K562 (cell line): ENCODE data around the gene NEK2. TPM values are rescaled to one million over a fixed set of nuclear protein-coding genes. Genes with fewer than 3 reads are reported as not detected.

Experiments used
- BDP1 ChIP-seq: IDR thresholded peaks from 3 replicates; pipeline ENCODE4 v1.6.1; 2011; ENCODE audit not compliant: insufficient read length, insufficient read depth
- FOSL1 ChIP-seq: fragments of 200-800 bp; sonication (Bioruptor generic); conservative IDR thresholded peaks from 2 replicates; pipeline ENCODE4 v1.6.1; 2016; ENCODE audit warnings: missing genetic modification characterization, missing compliant biosample characterization
- HLTF ChIP-seq: fragments of 450-650 bp; IDR thresholded peaks from 2 replicates; pipeline ENCODE4 v1.6.1; 2016
- HMG20B ChIP-seq: fragments of 250-450 bp; sonication (Bioruptor Pico); IDR thresholded peaks from 2 replicates; pipeline ENCODE4 v1.5.0; 2021; ENCODE audit warnings: mild to moderate bottlenecking
- MYC ChIP-seq, 2 experiments: fragments of 250-450 bp in 1 of 2; sonication (Bioruptor Pico) in 1 of 2; IDR thresholded peaks; 2 replicates each; pipeline versions ENCODE4 v1.5.1 to v1.6.1; 2012 to 2021; ENCODE audit warnings: low read depth in 2 of 2, borderline replicate concordance in 1 of 2, improper control_type of control experiment in 1 of 2, low read length in 1 of 2, mild to moderate bottlenecking in 1 of 2, moderate library complexity in 1 of 2
- PCBP2 ChIP-seq: fragments of 200-400 bp; formaldehyde crosslinking; IDR thresholded peaks from 2 replicates; pipeline ENCODE4 v1.6.1; 2018; ENCODE audit warnings: low read length, low read depth, mild to moderate bottlenecking, moderate library complexity; ENCODE audit not compliant: poor library complexity, severe bottlenecking
- polyA plus RNA-seq, 8 experiments: library from polyadenylated mRNA; depleted of rRNA in 4 of 8; stranded (reverse) in 5 of 8; unstranded in 3 of 8; fragments of >200 nt; fragmentation: Nextera tagmentation in 2 of 8; fragmentation: Illumina TruSeq in 1 of 8; extraction: Ambion mirVana in 2 of 8; extraction: Trizol in 1 of 8; gene quantifications; 2 replicates each; pipeline versions ENCODE4 v1.2.1 to v1.2.3, GENCODE V29; 2011 to 2014; ENCODE audit warnings: inconsistent platforms in 1 of 8, missing spikeins in 1 of 8
- total RNA-seq, 7 experiments: library from RNA; depleted of rRNA in 6 of 7; stranded (reverse); fragments of >200 nt in 6 of 7; fragmentation: Illumina TruSeq in 2 of 7; extraction: Trizol in 2 of 7; gene quantifications; 2 replicates each; pipeline versions ENCODE4 v1.2.1 to v1.2.3, GENCODE V29; 2011 to 2021; ENCODE audit warnings: low replicate concordance in 1 of 7
- TF ChIP-seq, protein P1 (sequence below): fragments of 200-600 bp; sonication (generic); IDR thresholded peaks from one replicate; pipeline ENCODE4 v1.6.1; 2012; ENCODE audit warnings: mild to moderate bottlenecking, low read depth, low read length, inconsistent platforms
- TF ChIP-seq, protein P2 (sequence below): fragments of 450-650 bp; IDR thresholded peaks from 2 replicates; pipeline ENCODE4 v1.6.1; 2016; ENCODE audit warnings: low read depth, mild to moderate bottlenecking, moderate library complexity

NEK2 gene
- total and polyA plus RNA-seq, 9 of the 15 experiments (the other 6 are each of a cell fraction or from before 2014, with no cell fraction given): 30.0 to 74.7 (median 66.4) TPM

DNA sequence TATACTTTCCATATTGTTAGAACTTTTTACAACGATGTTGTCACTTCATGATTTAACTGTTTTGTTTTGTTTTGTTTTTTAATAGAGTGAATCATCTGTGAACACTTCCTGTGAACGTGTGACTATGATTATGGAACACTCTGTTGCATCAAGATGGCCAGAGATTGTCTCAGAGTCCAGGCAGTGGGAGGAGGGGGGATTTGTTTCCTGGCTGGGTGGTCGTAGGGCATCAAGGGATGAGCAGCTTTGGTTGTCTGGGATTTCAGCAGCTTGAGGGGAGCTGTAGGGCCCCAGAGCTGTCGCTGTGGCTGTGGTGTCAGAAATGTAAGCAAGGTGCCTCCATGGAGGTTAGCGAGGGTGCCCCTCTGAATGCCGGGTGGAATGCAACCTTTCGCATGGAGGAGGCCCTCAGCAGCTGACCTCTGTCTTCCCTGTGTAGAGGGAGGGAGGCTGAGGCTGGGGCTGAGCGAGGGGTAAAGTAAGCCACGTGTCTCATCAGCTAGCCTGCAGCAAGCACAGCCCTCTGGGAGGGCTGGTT is 21.4 kb downstream of the NEK2 start (continued):
- TF ChIP-seq, protein P1, sequence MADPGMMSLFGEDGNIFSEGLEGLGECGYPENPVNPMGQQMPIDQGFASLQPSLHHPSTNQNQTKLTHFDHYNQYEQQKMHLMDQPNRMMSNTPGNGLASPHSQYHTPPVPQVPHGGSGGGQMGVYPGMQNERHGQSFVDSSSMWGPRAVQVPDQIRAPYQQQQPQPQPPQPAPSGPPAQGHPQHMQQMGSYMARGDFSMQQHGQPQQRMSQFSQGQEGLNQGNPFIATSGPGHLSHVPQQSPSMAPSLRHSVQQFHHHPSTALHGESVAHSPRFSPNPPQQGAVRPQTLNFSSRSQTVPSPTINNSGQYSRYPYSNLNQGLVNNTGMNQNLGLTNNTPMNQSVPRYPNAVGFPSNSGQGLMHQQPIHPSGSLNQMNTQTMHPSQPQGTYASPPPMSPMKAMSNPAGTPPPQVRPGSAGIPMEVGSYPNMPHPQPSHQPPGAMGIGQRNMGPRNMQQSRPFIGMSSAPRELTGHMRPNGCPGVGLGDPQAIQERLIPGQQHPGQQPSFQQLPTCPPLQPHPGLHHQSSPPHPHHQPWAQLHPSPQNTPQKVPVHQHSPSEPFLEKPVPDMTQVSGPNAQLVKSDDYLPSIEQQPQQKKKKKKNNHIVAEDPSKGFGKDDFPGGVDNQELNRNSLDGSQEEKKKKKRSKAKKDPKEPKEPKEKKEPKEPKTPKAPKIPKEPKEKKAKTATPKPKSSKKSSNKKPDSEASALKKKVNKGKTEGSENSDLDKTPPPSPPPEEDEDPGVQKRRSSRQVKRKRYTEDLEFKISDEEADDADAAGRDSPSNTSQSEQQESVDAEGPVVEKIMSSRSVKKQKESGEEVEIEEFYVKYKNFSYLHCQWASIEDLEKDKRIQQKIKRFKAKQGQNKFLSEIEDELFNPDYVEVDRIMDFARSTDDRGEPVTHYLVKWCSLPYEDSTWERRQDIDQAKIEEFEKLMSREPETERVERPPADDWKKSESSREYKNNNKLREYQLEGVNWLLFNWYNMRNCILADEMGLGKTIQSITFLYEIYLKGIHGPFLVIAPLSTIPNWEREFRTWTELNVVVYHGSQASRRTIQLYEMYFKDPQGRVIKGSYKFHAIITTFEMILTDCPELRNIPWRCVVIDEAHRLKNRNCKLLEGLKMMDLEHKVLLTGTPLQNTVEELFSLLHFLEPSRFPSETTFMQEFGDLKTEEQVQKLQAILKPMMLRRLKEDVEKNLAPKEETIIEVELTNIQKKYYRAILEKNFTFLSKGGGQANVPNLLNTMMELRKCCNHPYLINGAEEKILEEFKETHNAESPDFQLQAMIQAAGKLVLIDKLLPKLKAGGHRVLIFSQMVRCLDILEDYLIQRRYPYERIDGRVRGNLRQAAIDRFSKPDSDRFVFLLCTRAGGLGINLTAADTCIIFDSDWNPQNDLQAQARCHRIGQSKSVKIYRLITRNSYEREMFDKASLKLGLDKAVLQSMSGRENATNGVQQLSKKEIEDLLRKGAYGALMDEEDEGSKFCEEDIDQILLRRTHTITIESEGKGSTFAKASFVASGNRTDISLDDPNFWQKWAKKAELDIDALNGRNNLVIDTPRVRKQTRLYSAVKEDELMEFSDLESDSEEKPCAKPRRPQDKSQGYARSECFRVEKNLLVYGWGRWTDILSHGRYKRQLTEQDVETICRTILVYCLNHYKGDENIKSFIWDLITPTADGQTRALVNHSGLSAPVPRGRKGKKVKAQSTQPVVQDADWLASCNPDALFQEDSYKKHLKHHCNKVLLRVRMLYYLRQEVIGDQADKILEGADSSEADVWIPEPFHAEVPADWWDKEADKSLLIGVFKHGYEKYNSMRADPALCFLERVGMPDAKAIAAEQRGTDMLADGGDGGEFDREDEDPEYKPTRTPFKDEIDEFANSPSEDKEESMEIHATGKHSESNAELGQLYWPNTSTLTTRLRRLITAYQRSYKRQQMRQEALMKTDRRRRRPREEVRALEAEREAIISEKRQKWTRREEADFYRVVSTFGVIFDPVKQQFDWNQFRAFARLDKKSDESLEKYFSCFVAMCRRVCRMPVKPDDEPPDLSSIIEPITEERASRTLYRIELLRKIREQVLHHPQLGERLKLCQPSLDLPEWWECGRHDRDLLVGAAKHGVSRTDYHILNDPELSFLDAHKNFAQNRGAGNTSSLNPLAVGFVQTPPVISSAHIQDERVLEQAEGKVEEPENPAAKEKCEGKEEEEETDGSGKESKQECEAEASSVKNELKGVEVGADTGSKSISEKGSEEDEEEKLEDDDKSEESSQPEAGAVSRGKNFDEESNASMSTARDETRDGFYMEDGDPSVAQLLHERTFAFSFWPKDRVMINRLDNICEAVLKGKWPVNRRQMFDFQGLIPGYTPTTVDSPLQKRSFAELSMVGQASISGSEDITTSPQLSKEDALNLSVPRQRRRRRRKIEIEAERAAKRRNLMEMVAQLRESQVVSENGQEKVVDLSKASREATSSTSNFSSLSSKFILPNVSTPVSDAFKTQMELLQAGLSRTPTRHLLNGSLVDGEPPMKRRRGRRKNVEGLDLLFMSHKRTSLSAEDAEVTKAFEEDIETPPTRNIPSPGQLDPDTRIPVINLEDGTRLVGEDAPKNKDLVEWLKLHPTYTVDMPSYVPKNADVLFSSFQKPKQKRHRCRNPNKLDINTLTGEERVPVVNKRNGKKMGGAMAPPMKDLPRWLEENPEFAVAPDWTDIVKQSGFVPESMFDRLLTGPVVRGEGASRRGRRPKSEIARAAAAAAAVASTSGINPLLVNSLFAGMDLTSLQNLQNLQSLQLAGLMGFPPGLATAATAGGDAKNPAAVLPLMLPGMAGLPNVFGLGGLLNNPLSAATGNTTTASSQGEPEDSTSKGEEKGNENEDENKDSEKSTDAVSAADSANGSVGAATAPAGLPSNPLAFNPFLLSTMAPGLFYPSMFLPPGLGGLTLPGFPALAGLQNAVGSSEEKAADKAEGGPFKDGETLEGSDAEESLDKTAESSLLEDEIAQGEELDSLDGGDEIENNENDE: no peak
- TF ChIP-seq PCBP2 (no peak), FOSL1 (tag) (peak; percentile 53; the same call in 1 of the 2 replicates), MYC (IDR thresholded peaks at IDR 0.05; ENCODE audit: low read depth, low read length) (peak; percentile 19; the same call in 1 of the 2 replicates), MYC (CRISPR knock-in tag; IDR thresholded peaks at IDR 0.05; ENCODE audit: borderline replicate concordance, low read depth) (no peak), BDP1 (no peak), HMG20B (CRISPR knock-in tag) (no peak), HLTF (no peak)
- TF ChIP-seq, protein P2, sequence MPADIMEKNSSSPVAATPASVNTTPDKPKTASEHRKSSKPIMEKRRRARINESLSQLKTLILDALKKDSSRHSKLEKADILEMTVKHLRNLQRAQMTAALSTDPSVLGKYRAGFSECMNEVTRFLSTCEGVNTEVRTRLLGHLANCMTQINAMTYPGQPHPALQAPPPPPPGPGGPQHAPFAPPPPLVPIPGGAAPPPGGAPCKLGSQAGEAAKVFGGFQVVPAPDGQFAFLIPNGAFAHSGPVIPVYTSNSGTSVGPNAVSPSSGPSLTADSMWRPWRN: no peak
